IMR-90 (cell line): ENCODE data around the gene CLEC19A.

ENCODE experiments used
- MAZ ChIP-seq: IDR thresholded peaks from 2 replicates; pipeline ENCODE4 v1.6.1; 2012; ENCODE audit warnings: low read depth, mild to moderate bottlenecking, low read length, improper control_type of control experiment, moderate library complexity, borderline replicate concordance
- RFX5 ChIP-seq: IDR thresholded peaks from 2 replicates; pipeline ENCODE4 v1.8.0; 2012; ENCODE audit warnings: low read depth, mild to moderate bottlenecking, low read length, moderate library complexity
- SMC3 ChIP-seq: fragments of 150-350 bp; IDR thresholded peaks from 2 replicates; pipeline ENCODE4 v1.6.1; 2016; ENCODE audit warnings: low read depth, mild to moderate bottlenecking, antibody characterized with exemption, low read length, moderate library complexity
- TF ChIP-seq, protein P1 (sequence below): conservative IDR thresholded peaks from 2 replicates; pipeline ENCODE4 v1.5.1; 2012; ENCODE audit warnings: mild to moderate bottlenecking, low read depth, low read length, improper control_type of control experiment

DNA sequence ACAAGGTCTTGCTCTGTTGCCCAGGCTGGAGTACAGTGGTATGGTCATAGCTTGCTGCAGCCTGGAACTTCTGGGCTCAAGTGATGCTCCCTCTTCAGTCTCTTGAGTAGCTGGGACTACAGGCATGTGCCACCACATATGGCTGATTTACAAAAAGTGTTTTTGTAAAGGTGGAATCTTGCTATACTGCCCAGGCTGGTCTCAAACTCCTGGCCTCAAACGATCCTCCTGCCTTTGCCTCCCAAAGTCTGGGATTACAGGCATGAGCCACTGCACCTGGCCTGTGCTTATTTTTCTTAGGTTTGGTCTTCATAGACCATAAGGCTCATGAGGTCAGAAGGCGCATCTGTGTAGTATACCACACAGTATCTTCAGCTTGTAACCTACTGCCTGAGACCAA, 5.3 kb downstream of the CLEC19A start:
- TF ChIP-seq, protein P1, sequence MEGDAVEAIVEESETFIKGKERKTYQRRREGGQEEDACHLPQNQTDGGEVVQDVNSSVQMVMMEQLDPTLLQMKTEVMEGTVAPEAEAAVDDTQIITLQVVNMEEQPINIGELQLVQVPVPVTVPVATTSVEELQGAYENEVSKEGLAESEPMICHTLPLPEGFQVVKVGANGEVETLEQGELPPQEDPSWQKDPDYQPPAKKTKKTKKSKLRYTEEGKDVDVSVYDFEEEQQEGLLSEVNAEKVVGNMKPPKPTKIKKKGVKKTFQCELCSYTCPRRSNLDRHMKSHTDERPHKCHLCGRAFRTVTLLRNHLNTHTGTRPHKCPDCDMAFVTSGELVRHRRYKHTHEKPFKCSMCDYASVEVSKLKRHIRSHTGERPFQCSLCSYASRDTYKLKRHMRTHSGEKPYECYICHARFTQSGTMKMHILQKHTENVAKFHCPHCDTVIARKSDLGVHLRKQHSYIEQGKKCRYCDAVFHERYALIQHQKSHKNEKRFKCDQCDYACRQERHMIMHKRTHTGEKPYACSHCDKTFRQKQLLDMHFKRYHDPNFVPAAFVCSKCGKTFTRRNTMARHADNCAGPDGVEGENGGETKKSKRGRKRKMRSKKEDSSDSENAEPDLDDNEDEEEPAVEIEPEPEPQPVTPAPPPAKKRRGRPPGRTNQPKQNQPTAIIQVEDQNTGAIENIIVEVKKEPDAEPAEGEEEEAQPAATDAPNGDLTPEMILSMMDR = no peak
- TF ChIP-seq MAZ (no peak), SMC3 (no peak), RFX5 (no peak)
